Activated gamma-delta T cell treated with Interleukin-2 at 50 U/mL for 16 hours (primary cell): ENCODE data around the gene GAPVD1.
A peak's percentile ranks its signal among the peaks of the same experiment; 100 is the strongest.
"Not testable (repeated sequence)": the region's sequence is repeated elsewhere in the genome, so short reads cannot be mapped to it uniquely, and the experiment has no call there.

Source experiments
- DNase-seq: peaks from one replicate; pipeline ENCODE4 v3.0.0-alpha.2; 2020

GAPVD1 gene, protein sequence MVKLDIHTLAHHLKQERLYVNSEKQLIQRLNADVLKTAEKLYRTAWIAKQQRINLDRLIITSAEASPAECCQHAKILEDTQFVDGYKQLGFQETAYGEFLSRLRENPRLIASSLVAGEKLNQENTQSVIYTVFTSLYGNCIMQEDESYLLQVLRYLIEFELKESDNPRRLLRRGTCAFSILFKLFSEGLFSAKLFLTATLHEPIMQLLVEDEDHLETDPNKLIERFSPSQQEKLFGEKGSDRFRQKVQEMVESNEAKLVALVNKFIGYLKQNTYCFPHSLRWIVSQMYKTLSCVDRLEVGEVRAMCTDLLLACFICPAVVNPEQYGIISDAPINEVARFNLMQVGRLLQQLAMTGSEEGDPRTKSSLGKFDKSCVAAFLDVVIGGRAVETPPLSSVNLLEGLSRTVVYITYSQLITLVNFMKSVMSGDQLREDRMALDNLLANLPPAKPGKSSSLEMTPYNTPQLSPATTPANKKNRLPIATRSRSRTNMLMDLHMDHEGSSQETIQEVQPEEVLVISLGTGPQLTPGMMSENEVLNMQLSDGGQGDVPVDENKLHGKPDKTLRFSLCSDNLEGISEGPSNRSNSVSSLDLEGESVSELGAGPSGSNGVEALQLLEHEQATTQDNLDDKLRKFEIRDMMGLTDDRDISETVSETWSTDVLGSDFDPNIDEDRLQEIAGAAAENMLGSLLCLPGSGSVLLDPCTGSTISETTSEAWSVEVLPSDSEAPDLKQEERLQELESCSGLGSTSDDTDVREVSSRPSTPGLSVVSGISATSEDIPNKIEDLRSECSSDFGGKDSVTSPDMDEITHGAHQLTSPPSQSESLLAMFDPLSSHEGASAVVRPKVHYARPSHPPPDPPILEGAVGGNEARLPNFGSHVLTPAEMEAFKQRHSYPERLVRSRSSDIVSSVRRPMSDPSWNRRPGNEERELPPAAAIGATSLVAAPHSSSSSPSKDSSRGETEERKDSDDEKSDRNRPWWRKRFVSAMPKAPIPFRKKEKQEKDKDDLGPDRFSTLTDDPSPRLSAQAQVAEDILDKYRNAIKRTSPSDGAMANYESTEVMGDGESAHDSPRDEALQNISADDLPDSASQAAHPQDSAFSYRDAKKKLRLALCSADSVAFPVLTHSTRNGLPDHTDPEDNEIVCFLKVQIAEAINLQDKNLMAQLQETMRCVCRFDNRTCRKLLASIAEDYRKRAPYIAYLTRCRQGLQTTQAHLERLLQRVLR (N-terminal part only)

DNA sequence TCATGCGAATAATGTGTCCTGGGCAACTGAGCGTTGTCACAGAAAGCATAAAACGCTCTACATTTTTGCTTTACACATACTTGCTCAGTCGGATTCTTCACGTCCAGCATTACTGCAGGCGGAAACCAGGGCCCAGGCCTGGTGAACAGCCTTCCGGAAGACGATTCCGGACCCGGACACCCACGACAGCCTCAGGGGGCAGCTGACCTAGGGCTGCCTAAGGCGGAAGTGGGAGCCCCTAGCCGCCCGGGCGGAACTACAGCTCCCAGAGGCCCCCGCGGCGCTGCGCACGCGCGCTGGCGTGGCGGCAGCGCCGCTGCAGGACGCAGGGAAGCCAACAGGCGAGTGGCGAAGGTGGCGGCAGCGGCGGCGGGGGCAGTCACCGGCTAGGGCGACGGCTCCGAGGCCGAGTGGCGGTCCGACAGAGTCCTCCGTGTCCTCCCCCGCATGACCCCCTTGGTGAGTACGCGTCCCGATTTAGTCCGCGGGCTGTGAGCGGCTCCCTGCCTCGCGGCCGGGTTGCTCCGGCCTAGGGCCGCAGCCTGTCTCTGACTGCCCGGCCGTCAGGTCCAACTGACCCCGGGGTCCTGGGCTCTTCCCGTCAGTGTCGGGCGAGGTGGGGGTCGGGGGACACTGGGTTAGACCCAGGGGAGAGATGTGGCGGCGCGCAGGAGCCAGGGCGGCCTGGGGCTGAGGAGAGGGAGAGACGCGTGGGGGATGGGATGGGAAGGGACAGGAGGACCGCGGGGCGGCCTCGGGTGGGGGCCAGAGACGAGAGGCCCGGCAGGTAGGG is at the start of gene GAPVD1:
TSS of gene GAPVD1 (plus strand) at position 326 of the 793 bp plus-strand sequence. CDS start 37,096 bp downstream, outside the sequence.
- DNase-seq: peak; percentile 83

DNA sequence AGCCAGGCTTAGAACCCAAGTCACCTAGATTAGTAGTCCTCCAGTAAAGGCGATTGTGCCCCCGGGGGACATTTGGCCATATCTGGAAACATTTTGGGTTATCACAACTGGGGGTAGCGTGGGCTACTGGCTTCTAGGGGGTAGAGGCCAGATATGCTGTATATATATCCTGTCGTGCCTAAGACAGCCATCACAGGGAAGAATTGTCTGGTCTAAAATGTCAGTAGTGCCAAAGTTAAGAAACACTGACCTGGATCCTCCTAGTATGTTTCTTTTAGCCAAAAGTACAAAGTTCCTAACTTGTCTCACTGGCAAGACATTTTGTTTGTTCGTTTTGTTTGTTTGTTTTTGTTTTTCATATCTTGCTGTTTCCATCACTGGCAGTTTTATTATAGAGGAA is 47.4 kb upstream of the GAPVD1 start:
- DNase-seq: no peak

DNA sequence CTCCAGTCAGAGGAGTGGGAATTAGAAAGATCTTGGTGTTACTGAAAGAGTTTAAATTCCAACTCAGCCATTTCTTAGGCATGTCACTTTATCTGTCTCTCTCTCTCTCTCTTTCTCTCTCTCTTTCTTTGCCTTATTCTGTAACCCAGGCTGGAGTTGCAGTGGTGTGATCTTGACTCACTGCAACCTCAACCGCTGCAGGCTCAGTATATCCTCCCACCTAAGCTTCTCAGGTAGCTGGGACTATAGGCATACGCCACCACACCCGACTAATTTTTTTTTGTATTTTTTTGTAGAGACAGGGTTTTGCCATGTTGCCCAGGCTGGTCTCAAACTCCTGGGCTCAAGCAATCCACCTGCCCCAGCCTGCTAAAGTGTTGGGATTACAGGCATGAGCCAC is 43.0 kb upstream of the GAPVD1 start:
- no peak for DNase-seq

DNA sequence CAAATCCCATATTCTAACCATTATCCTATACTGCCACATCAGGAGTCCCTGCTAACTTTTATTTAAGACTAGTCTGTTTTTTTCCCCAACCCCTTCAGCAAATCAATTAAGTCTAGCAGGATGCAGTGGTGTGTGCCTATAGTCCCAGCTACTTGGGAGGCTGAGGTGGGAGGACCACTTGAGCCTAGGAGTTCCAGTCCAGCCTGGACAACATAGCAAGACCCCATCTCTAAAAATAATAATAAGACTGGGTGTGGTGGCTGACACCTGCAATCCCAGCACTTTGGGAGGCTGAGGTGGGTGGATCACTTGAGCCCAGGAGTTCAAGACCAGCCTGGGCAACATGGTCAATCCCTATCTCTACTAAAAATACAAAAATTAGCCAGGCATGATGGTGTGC is 36.8 kb upstream of the GAPVD1 start:
- not testable (repeated sequence) for DNase-seq

DNA sequence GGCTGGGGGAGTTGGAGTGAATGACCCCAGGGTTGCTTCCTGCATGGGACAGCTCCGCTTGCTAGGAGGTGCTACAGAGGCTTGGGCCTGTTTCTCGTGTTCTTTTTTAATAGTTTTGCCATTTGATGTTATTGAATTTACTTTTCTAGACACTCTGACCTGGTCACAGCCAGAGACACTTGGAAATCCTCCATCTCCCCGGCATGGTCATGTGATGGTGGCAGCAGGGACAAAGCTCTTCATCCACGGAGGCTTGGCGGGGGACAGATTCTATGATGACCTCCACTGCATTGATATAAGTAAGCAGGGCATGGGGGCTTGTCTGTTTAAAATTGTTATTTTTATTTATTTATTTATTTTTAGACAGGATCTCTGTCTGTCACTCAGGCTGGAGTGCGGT is 33.9 kb upstream of the GAPVD1 start:
- no peak for DNase-seq

DNA sequence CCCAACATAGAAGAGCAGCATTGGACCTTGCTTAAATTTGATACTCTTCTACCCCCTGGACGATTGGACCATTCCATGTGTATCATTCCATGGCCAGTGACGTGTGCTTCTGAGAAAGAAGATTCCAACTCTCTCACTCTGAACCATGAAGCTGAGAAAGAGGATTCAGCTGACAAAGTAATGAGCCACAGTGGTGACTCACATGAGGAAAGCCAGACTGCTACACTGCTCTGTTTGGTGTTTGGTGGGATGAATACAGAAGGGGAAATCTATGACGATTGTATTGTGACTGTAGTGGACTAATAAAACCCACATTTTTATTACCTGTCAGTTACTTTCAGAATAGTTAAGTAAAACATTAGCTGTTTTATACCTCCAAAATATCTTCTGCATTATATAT is 27.9 kb upstream of the GAPVD1 start:
- DNase-seq: no peak

DNA sequence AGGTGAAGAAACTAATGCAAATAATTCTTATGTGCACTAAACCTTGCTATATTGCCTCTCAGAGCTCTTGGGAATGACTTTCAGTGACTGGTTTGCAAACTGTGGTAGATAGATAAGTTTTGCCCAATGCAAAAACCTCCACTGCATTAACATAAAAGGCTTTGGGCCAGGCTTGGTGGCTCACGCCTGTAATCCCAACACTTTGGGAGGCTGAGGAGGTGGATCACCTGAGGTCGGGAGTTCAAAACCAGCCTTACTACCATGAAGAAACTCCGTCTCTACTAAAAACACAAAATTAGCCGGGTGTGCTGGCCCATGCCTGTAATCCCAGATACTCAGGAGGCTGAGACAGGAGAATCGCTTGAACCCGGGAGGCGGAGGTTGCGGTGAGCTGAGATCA is 27.5 kb upstream of the GAPVD1 start:
- DNase-seq: not testable (repeated sequence)

DNA sequence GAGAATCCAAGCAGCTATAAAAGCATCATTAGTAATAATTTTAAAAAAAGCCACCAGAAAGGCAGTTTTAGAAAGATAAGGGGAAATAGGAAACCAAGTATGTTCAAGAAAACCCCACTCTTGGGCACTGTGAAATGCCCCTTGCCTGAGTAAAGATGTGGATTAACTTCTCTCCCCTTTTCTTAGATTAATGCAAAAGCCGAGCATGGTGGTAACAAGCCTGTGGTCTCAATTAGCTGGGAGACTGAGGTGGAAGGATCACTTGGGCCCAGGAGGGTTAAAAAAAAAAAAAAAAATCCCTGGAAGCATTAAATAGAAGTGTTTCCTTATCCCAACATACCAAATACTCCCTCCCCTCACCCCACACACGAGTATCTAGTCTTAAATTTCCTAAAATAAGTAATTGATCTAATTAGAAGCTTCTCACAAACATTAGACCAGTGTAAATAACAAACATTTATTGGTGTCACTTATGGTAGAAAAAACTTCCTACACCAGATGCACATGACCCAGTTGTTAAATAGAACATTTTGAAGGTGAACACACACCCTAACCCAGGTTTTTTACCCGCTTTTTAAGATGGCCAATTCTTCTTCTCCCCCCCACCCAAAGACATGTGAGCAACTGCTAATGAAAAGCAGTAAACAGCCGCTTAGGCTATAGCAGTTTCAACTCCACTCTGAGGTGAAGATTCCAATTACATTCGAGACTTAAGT is 25.7 kb upstream of the GAPVD1 start:
- DNase-seq: no peak

DNA sequence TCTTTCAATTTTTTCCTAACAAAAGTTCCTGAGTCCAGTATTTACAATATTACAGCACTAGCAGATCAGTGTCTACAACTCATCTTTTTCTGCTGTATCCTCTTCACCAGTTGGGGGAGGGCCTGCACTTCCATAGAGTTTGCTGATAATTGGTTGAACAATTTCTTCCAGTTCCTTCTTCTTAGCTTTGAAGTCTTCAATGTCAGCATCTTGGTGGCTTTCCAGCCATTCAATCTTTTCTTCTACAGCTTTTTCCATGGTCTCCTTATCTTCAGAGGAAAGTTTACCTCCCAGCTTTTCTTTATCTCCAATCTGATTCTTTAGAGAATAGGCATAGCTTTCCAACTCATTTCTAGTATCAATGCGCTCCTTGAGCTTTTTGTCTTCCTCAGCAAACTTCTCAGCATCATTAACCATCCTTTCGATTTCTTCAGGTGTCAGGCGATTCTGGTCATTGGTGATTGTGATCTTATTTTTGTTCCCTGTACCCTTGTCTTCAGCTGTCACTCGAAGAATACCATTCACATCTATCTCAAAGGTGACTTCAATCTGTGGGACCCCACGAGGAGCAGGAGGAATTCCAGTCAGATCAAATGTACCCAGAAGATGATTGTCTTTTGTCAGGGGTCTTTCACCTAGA is 25.0 kb upstream of the GAPVD1 start:
- not testable (repeated sequence) for DNase-seq

DNA sequence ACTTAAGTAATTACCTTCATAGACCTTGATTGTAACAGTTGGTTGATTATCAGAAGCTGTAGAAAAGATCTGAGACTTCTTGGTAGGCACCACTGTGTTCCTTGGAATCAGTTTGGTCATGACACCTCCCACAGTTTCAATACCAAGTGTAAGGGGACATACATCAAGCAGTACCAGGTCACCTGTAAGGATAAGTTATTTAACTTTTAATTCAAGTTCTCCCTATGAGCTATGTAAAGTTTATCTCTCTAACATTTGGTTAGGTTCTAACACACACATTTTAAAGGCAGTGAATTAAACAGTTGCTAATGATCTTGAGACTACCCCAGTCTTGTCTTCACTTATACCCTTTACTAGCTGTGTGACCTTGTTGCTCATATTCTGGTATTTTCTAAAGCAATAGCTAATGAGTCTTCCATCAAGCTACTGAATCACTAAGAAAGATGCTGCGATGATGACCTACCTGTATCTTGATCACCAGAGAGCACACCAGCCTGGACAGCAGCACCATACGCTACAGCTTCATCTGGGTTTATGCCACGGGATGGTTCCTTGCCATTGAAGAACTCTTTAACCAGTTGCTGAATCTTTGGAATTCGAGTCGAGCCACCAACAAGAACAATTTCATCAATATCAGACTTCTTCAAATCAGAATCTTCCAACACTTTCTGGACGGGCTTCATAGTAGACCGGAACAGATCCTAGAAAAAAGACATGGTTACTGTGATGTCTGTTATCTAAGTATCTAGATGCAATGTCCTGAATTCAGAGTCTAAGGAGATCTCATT is 23.3 kb upstream of the GAPVD1 start:
- DNase-seq: no peak

DNA sequence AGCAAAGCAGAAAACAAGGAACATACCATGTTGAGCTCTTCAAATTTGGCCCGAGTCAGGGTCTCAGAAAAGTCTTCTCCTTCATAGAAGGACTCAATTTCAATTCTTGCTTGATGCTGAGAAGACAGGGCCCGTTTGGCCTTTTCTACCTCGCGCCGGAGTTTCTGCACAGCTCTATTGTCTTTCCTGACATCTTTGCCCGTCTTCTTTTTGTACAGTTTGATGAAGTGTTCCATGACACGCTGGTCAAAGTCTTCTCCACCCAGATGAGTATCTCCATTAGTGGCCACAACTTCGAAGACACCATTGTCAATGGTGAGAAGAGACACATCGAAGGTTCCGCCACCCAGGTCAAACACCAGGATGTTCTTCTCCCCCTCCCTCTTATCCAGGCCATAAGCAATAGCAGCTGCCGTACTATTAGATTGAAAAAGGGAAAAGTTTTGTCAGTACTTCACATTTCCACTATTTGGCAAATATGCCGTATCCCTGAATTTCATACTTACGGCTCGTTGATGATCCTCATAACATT is 22.6 kb upstream of the GAPVD1 start:
- DNase-seq: no peak

DNA sequence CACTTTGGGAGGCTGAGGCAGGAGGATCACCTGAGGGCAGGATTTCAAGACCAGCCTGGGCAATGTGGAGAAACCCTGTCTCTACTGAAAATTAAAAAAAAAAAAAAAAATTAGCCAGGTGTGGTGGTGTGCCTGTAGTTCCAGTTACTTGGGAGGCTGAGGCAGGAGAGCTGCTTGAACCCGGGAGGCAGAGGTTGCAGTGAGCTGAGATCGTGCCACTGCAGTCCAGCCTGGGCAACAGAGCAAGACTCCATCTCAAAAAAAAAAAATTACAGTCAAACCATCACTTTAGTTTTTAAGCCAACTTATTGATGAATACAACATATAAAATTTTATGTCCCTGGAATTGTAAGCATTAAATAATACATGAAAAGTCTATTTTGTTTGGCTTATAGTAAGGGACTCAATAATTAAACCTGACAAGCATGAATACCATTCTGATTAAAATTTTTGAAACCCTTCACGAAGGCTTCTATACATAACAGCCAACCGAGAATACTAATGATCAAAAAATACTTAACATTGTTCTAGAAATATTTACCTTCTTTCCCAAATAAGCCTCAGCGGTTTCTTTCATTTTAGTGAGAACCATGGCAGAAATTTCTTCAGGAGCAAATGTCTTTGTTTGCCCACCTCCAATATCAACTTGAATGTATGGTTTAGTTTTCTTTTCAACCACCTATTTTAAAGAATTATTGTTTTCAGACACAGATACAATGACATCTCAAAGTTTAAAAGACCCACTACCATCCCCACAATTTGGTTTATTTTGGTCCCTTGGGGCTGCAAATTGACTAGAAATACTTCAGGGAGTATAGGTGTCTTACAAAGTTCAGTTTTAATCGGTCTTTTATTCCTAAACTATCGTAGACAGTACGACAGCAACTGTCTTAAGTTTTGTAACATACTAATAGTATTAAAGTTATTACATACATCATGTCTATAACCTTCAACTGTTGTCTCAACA is 21.7 kb upstream of the GAPVD1 start:
- DNase-seq: no peak

DNA sequence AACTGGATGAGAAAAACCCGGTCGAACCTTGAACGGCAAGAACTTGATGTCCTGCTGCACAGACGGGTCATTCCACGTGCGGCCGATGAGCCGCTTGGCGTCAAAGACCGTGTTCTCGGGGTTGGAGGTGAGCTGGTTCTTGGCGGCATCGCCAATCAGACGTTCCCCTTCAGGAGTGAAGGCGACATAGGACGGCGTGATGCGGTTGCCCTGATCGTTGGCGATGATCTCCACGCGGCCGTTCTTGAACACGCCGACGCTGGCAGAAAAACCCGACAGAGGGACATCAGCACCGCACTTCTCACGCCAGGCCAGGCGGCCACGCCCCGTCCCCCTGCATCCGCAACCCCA is 21.0 kb upstream of the GAPVD1 start:
- peak; percentile 19 for DNase-seq

DNA sequence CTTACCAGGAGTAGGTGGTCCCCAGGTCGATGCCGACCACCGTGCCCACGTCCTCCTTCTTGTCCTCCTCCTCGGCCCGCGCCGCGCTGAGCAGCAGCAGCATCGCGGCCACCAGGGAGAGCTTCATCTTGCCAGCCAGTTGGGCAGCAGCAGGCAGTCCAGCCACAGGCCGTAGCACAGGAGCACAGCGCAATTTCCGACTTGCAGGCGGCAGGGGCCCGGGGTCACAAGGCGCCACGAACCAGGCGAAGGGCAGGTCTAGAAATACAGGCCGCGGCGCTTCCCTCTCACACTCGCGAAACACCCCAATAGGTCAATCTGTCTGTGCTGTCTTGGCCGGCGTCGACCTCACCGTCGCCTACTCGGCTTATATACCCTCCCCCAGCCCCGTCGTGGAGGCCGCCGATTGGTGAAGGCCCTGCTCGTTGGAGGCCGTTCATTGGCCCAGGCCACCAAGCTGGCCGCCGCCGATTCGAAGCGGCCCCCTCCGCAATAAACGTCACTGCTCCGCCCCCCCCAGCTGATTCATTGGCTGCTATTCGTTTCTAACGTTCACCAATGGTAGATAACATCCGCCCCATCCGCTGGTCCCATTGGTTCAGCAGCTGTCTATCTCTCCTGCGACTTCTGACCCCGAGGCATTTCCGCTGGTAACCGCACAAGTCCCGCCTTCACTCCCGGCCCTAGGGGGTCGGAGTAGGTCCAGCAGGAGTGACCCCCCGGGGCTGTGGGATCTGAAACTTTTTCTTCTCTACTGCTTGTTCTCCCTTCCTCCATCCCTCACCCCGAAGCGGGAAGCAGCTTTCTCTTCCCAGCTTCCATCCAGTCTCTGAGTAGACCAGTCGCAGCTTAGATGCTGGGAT is 20.4 kb upstream of the GAPVD1 start, which contains the start of gene HSPA5:
TSS of gene HSPA5 (minus strand) at position 344 of the 863 bp plus-strand sequence. CDS start at position 127, 217 bp downstream.
- DNase-seq: peak; percentile 99

DNA sequence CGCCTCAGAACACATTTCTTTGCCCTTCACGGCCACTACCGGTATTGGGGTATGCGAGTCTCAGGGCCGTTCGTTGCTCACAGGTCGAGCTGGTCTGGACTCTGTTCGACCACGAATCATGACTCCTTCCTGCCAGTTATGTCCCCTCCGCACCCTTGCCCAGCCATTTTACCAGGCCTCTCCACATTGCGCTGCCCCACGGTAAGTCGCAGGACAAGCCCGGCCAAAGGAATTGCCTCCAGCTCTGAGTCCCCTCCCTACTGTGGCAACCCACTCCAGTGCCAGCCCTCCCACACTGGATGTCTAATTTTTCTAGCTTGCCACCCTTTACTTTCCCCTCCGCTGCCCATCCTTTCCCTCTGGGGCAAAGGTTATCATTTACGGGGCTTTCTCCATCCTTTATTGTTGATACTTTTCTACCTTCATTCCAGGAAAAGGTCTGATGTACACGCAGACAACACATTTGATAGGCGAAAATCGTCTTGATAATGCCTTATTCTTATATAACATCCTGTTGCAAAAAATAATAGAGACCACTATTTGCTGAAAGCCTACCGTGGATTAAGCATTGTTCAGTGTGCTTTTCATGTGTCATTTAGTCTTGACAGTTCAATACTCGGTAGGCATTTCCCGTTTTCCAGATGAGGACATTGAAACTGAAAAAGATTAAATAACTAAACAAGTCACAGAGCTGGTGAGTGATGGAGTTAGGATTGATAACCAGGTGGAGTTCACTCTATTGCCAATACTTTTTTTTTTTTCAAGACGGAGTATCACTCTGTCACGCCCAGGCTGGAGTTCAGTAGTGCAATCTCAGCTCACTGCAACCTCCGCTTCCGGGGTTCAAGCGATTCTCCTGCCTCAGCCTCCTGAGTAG is 19.5 kb upstream of the GAPVD1 start:
- DNase-seq: peak; percentile 21

DNA sequence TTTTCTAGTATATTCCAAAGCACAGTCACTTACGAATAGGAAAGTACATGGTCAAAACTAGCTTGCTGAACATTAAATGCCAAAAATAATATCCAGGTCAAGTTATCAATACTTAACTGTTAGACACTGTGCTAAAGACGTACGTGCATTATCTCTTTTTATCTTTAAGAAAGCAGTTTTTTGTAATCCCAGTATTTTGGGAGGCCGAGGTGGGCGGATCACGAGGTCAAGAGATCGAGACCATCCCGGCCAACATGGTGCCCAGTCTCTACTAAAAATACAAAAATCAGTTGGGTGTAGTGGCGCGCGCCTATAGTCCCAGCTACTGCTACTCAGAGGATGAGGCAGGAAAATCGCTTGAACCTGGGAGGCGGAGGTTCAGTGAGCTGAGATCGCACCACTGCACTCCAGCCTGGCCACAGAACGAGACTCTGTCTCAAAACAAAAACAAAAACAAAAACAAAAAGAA is 17.8 kb upstream of the GAPVD1 start:
- no peak for DNase-seq
